Lung (tissue), 12 donors: ENCODE data around the gene VPS13D. TPM values are rescaled to one million over a fixed set of nuclear protein-coding genes. Genes with fewer than 3 reads are reported as not detected.

Experiments
- ATAC-seq: fragments of 200-7000 bp; cut with Tn5 transposase; one replicate; pipeline ENCODE4 v1.9.1; 2020; ENCODE audit warnings: moderate number of reproducible peaks; ENCODE audit not compliant: insufficient read depth, low FRiP score
- DNase-seq, 3 donors: peaks; one replicate each; pipeline ENCODE4 v3.0.0-alpha.2; 2013 to 2017
- H3K27ac ChIP-seq, 2 donors: one replicate each; pipeline ENCODE4 v1.5.1; 2013; ENCODE audit warnings: mild to moderate bottlenecking in 2 of 2, moderate library complexity in 2 of 2, control low read depth in 1 of 2, inconsistent platforms in 1 of 2, low read depth in 1 of 2, low read length in 1 of 2
- H3K27me3 ChIP-seq, 3 donors: one replicate each; pipeline ENCODE4 v1.5.1; 2013; ENCODE audit warnings: low read length in 2 of 3; ENCODE audit not compliant: control insufficient read depth in 3 of 3, insufficient read depth in 3 of 3
- H3K36me3 ChIP-seq, 4 donors: one replicate each; pipeline ENCODE4 v1.5.1; 2013; ENCODE audit warnings: low read length in 4 of 4, mild to moderate bottlenecking in 1 of 4, moderate library complexity in 1 of 4; ENCODE audit not compliant: control insufficient read depth in 4 of 4, insufficient read depth in 4 of 4
- H3K4me1 ChIP-seq, 5 donors: one replicate each; pipeline ENCODE4 v1.5.1; 2013; ENCODE audit warnings: low read length in 5 of 5, mild to moderate bottlenecking in 2 of 5, moderate library complexity in 1 of 5; ENCODE audit not compliant: control insufficient read depth in 5 of 5, insufficient read depth in 5 of 5
- H3K4me3 ChIP-seq: one replicate; pipeline ENCODE4 v1.5.1; 2013; ENCODE audit warnings: mild to moderate bottlenecking, control low read depth, moderate library complexity
- H3K9ac ChIP-seq, 2 donors: one replicate each; pipeline ENCODE4 v1.5.1; 2013; ENCODE audit warnings: low read length in 2 of 2, control low read depth in 1 of 2; ENCODE audit not compliant: insufficient read depth in 1 of 2
- H3K9me3 ChIP-seq, 4 donors: one replicate each; pipeline ENCODE4 v1.5.1; 2013; ENCODE audit warnings: low read length in 3 of 4, mild to moderate bottlenecking in 1 of 4, moderate library complexity in 1 of 4; ENCODE audit not compliant: control insufficient read depth in 4 of 4, insufficient read depth in 3 of 4
- WGBS, 2 donors: extraction: QIAGEN DNeasy Blood & Tissue Kit; methylation state at CpG; one replicate each; pipeline ENCODE4 v1.1.7; 2013; 5-methylcytosine and 5-hydroxymethylcytosine counted together
- polyA plus RNA-seq, 2 donors: library from polyadenylated mRNA; stranded (reverse); fragments of 200-250 nt; gene quantifications; one replicate each; pipeline ENCODE4 v1.2.1, GENCODE V29; 2013
- total RNA-seq, 2 donors: library from RNA; depleted of rRNA in 1 of 2; stranded (reverse); fragments of >200 nt in 1 of 2; gene quantifications; one replicate each; pipeline ENCODE4 v1.2.1, GENCODE V29; 2014 to 2021
- TF ChIP-seq, protein P1 (sequence below): IDR thresholded peaks from 2 replicates; pipeline ENCODE4 v1.5.1; 2012; ENCODE audit warnings: mild to moderate bottlenecking; ENCODE audit errors: control extremely low read depth, extremely low read depth
- donor health status: control.
- donor health status: control.
- donor health status: Bipolar disorder and iron deficiency.
- donor health status: healthy.
- donor health status: DM: yes; HTN: yes; CAD: no.

The VPS13D gene
- total and polyA plus RNA-seq, 4 donors = 18.4 to 76.0 (median 37.5) TPM

DNA sequence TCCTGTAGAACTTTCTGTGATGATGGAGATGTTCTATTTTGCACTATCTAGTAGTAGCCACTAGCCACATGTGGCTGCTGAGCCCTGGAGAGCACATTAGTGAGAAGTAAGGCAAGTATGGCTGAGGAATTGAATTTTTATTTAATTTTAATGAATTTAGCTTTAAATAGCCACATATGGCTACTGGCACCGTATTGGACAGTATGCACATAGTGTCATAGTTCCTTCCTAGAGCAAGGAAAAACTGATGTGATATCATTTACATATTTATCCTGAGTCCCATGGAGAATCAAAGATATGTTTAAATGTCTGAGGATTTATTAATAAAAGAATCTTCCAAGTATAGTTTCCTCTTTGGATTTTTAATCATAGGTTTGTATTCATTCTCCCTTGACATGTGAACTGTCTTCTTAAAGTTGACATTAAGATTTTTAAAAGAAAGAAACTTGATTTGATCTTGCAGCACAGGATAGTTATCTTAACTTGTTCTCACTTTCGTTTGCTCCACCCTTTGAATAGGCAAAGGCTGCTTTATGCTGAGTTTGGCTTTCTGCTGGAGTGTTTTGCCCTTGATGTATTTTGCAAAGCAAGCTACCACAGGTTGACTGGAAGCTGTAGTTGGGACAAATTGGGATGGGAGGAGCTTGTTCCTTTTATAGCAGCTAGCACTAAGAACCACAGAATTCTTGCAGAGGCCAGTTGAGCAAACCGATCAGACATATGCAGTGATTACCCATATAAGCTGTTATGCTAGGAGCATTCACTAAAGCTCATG lies 129.7 kb downstream of the VPS13D start:
- WGBS, 2 donors = 69 to 80% methylated on average over 3 of the region's 3 CpGs
- TF ChIP-seq, protein P1, sequence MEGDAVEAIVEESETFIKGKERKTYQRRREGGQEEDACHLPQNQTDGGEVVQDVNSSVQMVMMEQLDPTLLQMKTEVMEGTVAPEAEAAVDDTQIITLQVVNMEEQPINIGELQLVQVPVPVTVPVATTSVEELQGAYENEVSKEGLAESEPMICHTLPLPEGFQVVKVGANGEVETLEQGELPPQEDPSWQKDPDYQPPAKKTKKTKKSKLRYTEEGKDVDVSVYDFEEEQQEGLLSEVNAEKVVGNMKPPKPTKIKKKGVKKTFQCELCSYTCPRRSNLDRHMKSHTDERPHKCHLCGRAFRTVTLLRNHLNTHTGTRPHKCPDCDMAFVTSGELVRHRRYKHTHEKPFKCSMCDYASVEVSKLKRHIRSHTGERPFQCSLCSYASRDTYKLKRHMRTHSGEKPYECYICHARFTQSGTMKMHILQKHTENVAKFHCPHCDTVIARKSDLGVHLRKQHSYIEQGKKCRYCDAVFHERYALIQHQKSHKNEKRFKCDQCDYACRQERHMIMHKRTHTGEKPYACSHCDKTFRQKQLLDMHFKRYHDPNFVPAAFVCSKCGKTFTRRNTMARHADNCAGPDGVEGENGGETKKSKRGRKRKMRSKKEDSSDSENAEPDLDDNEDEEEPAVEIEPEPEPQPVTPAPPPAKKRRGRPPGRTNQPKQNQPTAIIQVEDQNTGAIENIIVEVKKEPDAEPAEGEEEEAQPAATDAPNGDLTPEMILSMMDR = no peak
- peaks cover 15 to 48% (median 26%) of the 10 kb centered on the region in 4 donors for H3K36me3 ChIP-seq
- H3K27me3 ChIP-seq = no peaks in the 10 kb centered on the region
- no peak overlapping the region for H3K4me3 ChIP-seq
- H3K4me1 ChIP-seq = peaks cover 0 to 7% (median 0%) of the 10 kb centered on the region in 5 donors
- ATAC-seq (no peak), DNase-seq (no peak)
- no peaks in the 10 kb centered on the region for H3K9me3 ChIP-seq
- H3K9ac ChIP-seq = no peak overlapping the region
- H3K27ac ChIP-seq = no peak overlapping the region

DNA sequence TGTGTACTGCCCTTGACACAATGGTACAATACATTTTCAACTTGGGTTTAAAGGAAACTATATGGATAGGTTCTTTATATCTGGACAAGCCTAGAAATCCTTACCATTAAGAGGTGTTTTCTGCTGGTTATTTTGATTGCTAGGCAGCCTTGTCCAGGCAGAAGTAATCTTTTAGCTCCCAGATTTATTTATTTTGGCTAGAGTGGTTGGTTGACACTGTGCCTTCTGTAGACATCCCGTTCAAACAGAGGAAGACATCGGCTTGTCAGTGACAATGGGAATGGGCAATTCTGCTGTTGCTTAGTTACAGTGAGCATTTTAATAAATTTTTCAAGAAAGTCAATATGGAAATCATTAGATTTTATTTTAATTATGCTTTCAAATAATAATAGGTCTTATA lies 138.8 kb downstream of the VPS13D start:
- H3K9me3 ChIP-seq = no peaks in the 10 kb centered on the region
- H3K36me3 ChIP-seq = peaks cover 10 to 20% (median 14%) of the 10 kb centered on the region in 4 donors
- WGBS, 2 donors = 56 to 79% methylated on average over 2 of the region's 2 CpGs
- H3K27ac ChIP-seq = no peak overlapping the region
- no peak overlapping the region for H3K9ac ChIP-seq
- DNase-seq = no peak
- no peaks in the 10 kb centered on the region for H3K4me1 ChIP-seq
- no peak for ATAC-seq
- no peak overlapping the region for H3K4me3 ChIP-seq
- TF ChIP-seq, protein P1 = no peak
- H3K27me3 ChIP-seq = no peaks in the 10 kb centered on the region

DNA sequence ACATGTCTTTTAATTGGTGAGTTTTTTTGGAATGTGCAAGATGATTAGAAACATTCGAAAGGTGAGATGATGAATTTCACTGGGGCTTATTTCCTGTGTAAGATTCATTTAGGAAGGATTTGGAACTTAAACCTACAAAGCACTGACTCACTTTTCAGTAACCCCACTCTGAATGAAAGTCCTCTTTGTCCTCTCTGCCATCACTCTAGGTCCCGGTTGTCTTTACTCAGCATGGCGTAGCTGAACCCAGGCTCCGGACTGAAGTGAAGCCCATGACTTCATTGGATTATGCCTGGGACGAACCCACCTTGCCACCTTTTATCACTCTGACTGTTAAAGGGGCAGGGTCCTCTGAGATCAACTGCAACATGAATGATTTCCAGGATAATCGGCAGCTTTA lies 139.4 kb downstream of the VPS13D start:
- H3K27ac ChIP-seq = no peak overlapping the region
- no peak overlapping the region for H3K4me3 ChIP-seq
- H3K36me3 ChIP-seq = peaks cover 10 to 21% (median 13%) of the 10 kb centered on the region in 4 donors
- TF ChIP-seq, protein P1 = no peak
- no peak for DNase-seq
- H3K9ac ChIP-seq = no peak overlapping the region
- no peak for ATAC-seq
- WGBS, 2 donors = 95 to 97% methylated on average over 6 of the region's 6 CpGs
- H3K9me3 ChIP-seq = no peaks in the 10 kb centered on the region
- no peaks in the 10 kb centered on the region for H3K27me3 ChIP-seq
- H3K4me1 ChIP-seq = no peaks in the 10 kb centered on the region
